ENCODE measurements around the gene SH3PXD2A.

GRCh38 chr10:103661198-103661950 is 194.0 kb downstream of the SH3PXD2A start:
- TF ChIP-seq CTCF (IDR thresholded peaks at IDR 0.05) (no peak), EZH2 (IDR thresholded peaks at IDR 0.05) (no peak), EZH2phosphoT487 (IDR thresholded peaks at IDR 0.05) (no peak)

Measured in neural progenitor cell (in vitro differentiated cells).